ENCODE measurements around the gene TLR3.
"Not testable (repeated sequence)": the region's sequence is repeated elsewhere in the genome, so short reads cannot be mapped to it uniquely, and the experiment has no call there.

TLR3 gene

DNA sequence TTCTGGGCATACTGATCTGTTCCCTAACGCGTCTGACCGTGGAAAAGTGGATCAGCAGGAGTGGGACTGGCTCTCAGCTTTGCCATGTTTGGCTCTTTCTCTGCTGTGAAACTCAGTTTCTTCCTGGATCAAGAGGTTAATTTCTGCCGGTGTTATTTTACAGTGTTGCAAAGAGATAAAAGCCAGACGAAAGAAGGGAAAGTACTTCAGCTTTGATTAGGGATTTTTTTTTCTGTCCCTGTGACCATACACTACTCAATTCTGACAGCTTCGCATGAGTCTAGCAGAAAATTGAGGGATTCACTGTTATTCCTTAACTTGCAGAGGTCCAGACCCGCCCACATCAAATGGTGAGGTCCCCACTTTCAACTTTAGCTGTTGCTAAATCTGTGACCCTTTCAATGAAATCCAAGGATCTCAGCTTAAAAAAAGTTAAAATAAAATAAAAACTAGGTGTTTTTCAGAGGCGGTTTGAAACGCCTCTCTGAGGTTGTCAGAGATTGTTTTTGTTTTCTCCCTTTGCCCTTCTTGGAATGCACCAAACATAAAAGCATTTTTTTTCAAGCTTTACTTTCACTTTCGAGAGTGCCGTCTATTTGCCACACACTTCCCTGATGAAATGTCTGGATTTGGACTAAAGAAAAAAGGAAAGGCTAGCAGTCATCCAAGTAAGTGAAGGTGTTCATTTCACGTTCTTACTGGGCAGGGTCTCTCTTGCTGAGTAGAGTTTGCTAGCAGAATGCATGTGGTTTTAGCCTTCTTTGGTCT is at the start of gene TLR3:
TLR3 (plus strand) TSS at position 576 of the 768 bp plus-strand sequence. CDS start 7,464 bp downstream, outside the sequence.
- DNase-seq = no peak

DNA sequence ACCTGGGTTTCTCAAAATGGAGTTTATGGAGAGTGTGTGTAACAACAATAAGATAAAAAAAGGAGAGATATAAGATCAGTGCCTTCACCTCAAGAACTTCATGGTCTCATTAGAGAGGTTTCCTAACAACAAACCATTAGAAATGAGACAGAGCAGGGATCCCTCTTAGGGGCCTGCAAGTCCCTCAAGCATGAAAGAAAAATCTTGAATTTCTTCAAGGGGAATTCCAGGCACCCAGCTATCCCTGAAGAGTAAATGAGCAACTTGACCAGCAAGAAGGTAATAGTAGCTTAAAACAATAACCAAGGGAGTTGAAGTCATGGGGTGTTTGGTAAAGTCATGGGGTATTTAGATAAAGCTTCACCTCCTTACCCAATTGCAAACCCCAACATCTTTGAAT is 49.7 kb upstream of the TLR3 start:
- DNase-seq = no peak

DNA sequence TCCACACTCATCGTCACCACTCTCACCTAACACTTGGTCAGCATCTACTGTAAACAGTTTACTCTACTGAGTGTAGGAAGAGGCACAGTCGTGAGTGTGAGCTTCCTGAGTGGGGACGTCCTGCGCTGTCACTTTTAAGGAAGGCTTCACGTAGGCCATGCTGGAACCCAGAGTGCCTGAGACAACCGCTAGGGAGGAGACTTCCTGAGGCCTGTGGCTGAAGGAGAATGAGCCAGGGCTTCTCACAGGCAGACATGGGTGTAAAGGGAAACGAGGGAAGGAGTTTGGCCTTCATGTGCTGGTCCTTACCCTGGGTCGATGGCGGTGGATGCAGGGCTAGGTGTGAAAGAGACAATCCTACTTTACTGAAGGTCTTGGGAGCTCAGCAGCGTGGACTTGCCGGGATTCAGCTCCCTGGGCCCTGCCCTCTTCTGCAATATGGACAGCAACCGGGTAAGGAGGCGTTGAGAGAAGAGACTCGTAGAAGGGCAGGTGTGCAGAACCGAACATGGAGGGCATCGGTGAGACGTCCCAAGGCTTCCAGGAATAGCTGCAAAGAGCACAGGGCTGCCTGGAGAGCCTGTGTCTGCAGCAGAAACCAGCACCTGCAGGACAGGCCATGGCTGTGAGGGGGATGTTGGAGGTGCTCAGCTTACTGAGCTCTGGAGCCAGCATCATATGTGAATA is 48.7 kb upstream of the TLR3 start:
- no peak for DNase-seq

DNA sequence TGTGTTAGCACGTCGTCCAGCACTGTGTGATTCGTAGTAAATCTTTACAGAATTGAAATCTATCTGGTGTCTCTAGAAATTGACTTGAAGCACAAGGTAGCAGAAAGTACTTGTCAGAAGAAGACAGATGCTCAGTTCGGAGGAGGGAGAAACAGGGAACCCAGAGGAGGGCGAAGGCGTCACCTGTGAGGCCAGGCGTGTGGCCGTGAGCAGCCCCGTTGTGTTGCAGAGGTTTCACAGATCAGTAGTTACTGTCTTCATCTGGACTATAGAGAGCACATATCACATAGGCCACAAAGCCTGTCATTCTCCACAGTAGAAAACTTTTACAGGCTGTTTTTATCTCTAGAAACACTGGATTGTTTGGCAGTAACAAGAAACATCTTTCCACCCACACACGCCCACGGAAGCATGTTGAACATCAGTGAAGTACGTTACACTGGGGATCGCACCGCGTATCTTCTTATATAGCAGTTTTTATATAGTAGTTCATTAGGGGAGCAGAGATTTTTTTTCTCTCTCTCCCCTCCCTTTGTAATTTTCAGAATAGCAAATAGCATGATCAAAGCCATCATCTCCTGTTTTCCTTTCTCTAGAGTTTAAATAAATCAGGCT is 48.1 kb upstream of the TLR3 start:
- no peak for DNase-seq

DNA sequence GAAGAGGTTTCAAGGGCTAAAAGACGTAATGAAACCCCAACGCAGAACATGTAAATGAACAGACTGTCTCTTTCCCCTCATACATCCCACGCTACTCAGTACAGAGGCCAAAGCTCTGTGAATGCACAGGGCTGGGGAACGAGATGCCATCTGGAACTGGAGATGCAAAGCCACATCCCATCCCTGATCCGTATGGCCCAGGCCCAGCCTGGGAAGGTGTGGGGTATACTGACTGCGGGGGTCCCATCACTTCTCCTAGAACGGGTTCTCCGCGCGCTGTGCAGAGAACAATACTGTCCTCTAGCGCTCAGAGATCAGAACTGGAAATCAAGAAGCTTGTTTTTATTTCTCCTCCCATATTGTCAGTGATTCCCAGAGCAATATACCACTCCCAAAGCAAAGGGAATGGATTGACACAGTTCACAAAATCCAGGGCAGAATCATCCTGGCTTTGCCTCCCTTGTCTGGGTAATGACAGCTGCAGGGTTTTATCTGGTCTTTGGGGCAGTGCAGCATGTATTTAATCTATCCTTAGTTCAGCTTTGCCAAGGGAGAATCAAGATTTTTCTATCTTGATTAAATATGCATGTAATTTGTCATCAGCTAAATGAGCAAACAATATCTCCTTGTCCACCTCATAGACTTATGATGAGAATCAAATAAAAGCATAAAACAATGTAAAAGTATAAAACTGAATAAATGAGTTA is 47.3 kb upstream of the TLR3 start:
- DNase-seq = no peak

DNA sequence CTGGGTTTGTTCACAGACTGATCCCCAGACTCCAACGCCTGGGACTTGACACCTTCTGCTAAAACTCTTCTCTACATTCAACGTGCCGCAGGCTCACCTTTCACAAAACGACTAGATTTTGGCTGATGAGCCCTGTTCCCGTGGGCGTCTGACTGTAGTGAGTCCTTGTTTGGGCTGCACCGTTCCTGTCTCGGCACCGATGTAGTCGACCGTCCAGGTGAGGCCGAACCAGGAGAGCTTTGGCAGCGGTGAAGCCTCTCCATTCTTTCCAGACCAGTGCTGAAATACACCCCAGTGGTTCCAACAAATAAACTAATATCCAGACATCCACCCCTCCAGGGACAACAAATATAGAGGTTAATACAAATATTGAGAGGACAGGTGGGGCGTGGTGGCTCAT is 45.0 kb upstream of the TLR3 start:
- no peak for DNase-seq

DNA sequence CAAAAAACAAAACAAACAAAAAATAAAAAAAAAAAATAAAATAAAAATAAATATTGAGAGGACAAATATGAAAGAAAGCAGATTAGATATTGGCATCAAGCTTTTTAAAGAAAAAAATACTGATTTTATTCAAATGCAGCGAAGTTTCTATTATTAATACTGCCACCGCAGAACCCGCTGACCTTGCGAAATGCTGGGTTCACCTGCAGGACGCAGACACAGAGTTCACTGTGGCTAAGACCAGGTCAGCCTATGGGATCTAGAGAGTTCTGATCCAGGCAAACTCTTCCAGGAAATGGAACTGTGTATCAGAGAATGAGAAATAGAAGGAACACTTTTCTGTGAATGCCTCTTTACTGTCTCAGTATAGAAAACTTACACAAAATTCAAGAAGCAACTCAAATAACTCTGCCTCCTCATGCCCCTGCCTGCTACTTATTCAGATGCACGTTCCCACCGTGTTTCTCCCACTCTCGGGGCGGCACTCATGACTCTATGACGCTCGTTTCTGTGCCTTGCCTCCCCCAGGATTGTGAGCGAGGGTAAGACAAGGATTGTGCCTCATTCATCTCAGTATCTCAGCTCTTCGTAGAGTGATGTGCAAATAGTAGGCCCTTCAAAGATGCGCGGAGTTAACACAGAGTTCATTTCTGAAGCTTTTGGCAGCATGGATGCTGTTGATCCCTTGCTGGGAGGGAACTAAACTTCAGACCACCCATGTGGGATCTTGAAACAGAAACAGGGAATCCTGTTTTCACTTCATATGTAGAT is 44.1 kb upstream of the TLR3 start:
- DNase-seq = no peak

DNA sequence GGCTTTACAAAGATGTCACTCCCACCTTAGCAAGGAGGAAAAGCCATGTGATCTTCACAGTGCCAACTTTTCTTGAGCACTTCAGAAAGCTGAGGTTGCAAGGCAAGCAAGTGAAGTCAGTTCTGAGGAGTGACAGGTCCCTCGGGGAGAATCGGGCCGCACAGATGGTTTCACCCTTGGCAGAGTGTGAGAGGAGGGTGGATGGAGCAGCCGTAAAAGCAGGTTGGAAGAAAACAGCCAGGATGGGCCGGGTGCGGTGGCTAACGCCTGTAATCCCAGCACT is 43.6 kb upstream of the TLR3 start:
- no peak for DNase-seq

DNA sequence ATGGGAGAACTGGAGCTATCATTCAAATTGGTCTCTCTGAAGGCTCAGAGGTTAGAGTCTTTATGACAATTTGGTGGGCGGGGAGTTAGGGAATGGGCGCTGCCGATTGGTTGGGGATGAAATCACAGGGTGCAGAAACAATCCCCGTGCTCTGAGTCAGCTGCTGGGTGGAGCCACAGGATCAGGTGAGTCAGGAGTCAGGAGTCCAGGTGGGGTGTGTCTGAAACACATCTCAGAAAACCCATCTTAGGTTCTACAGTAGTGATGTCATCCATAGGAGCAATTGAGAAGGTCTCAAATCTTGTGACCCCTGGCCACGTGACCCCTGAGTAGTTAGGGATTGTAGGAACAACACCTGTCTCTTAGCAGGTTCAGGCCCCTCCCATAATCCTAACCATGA is 41.6 kb upstream of the TLR3 start:
- no peak for DNase-seq

DNA sequence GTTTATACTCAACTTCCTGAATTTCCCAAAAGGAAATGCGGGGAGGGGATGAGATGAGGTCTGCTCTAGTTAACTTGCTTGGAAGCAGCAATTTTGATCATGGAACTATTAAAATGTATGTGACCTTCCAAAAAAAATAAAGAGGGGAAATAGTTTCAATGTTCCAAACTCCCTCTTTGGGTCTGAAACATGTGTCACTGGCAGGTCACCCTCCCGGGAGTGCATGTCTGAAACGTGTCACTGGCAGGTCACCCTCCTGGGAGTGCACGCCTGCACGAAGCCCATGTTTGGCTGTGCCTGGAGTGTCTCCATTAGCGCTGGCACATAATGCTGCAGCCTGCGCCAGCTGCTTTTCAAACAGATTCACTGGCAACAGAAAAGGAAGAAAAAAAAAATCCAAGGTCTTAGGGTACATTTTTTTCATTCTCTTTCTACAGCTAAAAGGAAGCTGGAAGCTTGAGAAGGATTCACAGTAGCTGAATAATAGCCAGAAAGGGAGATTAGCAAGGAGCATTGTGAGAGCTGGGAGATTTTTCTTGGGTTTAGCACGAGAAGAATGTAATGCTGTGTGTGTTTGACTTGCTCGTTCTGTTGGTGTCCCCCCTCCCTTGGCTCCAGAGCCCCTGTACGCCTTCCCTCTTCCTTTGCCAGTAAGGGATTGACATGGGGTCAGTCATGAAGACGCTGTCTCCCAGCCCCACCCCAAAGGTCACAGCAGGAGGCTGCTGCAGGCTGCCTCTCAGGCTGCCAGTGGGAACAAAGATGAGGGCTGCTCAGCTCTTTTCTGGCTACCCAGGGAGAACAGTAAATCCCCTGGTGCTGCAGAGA is 39.2 kb upstream of the TLR3 start:
- peak in 1 of 2 experiments; percentile 9 for DNase-seq

DNA sequence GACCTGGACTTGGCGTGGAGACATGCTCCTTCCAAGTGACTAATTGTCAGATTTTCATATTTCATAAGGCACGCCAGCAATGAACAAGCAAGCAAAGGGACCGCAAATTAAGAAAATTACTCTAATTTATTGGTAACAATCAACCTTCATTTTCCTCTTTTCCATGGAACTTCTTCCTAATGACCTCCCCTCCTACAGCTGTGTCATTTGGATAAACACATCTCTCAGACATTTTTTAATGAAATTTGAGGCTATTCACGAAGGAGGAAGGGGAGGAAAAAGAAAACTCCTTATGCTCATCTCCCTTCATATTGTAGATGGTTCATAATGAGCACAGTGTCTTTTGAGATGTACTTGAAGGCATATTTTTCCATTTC is 38.6 kb upstream of the TLR3 start:
- DNase-seq = no peak

DNA sequence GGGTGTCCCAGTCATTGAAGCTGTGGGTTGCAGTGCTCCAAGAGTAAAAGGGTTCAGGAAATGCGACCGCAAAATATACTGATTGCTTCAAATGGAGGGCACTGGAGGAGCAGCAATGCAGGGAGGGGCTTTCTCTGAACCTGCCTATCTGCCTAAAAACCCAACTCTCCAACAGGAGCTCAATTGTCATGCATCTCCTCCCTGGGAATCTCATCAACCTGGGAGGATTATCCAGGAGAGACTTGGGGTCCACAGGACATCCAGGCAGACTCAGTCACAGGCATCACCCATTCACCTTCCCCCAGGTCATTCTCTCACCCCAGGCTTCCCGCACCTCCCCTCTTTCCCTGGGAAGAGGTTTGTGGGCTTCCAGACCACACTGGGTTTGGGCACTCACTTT is 38.2 kb upstream of the TLR3 start:
- no peak for DNase-seq

DNA sequence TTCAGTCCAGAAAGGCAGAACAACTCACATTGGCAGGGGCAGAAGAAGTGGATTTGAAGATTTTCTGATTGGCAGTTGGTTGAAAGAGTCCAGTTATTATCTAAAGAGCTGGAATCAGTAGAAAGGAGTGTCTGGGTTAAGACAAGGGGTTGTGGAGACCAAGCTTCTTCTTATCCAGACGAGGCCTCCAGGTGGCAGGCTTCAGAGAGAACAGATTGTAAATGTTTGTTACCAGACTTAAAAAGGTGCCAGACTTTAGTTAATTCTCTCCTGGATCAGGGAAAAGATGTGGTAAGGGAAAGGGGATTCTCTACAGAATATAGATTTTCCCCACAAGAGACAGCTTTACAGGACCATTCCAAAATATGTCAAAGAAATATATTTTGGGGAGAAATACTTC is 36.7 kb upstream of the TLR3 start:
- no peak for DNase-seq

DNA sequence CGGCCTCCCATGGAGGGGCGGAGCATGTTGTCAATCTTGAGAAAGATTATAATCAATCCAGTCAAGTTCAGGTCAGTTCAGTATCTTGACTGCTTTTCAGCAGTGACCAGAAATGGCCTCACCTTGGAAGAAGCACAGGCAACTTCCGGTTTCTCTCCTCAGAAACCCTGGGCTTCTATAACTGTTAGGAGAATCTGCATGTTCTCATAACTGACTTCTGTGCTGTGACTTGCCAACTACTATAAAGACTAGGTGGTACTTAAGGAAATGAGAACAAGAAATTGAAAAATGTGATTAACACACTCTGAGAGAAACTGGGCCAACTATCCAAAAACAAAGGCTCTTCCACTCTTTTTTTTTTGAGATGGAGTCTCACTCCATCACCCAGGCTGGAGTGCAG is 35.9 kb upstream of the TLR3 start:
- DNase-seq = no peak

DNA sequence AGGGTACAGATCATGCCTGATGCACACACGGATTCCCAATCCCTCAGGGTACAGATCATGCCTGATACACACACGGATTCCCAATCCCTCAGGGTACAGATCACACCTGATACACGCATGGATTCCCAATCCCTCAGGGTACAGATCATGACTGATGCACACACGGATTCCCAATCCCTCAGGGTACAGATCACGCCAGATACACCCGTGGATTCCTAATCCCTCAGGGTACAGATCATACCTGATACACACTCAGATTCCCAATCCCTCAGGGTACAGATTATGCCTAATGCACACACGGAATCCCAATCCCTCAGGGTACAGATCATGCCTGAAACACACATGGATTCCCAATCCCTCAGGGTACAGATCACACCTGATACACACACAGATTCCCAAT is 34.3 kb upstream of the TLR3 start:
- DNase-seq = not testable (repeated sequence)

DNA sequence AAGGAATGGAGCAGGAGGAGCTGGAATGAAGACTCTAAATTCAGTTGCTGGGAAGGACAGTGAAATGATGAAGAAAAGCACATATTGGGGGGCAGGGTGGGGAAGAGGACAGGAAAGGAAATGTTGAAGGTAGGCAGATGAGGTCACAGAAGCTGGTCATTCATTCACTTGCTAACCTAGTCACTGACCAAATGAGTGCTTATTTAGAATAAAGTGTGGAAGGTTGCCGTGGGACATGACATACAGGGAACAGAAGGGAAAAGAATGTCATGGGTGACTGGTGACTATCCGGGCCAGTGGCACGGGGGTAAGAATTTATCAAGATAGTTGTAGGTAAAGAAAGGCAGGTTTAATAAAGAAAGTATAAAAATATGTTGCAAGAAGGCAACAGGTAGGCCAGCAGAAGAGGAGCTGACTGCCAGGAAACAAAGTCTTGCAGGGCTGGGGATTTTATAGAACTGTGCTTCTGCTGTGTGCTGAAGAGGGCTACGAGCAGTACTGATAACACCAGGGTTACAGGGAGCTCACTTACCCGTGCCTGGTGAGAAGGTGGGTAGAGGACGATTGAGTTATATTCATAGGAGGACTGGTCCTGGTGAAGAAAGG is 31.9 kb upstream of the TLR3 start:
- no peak for DNase-seq

DNA sequence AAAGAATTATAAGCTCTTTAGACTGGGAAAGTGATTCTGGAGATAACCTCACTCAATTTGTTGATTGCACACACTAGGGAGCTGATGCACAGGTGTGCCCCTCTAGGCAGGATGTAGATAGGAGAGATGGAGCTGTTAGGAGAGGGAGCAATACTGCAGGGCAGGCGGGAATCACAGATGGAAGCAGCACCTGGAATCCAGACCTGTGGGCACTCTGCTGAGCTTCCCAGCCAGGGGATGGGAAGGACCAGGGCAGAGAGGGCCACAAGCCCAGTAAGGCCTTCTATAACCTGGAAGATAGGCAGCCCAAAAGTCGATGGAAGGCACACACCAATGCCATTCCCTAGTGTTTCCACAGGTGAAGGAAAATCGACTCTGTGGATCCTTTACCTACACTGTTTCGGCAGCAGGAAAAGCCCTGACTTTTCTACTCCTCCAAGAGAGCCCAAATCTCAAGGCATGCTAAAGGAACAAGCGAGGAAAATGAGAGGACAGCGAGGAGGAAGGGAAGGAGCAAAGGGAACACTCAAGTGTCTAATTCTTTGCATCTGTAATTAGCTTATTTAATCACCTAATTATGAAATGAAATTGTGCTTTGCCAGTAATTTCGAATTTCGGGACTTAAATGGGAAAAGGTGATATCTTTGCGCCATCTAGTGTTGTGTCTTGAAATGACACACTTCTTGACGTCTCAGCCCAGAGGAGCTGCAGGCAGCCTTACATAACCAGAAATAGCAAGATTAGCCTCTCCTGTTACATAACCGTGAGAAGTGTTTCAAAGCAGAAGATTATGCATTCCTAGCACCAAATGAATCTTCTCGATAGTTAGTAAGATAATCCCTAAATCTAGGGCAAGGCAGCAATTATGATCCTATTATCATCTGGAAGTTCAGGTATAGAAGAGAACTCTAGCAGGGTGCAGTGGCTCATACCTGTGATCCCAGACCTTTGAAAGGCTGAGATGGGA is 31.0 kb upstream of the TLR3 start:
- peak; percentile 15 to 61 for DNase-seq

DNA sequence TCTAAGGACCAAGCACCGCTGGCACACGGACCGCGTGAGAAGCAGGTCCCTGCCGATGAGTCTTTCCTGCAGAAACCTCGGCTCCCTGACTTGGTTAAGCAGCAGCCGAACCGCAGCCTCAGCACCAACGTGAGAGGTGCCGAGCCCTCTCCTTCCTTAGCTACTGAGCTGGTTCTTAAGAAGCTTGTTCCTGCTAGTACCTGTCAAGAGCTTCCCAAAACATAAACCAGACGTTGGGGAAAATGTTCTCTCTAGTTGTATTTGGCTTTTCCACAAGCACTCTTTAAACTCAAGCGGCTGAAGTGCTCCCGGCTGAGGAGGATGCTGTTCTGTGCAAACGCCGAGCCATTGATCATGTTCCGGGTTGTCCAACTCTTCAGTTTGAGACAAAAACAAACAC is 29.3 kb upstream of the TLR3 start:
- no peak for DNase-seq

DNA sequence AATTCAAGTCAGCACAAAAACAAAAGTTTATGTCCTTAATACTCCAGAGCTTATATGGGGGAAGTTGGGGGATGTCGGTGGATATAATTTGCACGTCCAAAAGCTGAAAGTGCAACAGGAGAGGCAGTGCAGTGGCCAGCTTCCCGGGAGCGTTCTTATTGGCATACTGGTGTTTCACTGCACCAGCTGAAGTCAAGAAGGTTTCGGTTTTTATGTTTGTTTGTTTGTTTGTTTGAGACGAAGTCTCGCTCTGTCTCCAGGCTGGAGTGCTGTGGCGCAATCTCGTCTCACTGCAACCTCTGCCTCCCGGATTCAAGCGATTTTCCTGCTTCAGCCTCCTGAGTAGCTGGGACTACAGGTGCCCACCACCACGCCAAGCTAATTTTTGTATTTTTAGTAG is 28.6 kb upstream of the TLR3 start:
- no peak for DNase-seq

DNA sequence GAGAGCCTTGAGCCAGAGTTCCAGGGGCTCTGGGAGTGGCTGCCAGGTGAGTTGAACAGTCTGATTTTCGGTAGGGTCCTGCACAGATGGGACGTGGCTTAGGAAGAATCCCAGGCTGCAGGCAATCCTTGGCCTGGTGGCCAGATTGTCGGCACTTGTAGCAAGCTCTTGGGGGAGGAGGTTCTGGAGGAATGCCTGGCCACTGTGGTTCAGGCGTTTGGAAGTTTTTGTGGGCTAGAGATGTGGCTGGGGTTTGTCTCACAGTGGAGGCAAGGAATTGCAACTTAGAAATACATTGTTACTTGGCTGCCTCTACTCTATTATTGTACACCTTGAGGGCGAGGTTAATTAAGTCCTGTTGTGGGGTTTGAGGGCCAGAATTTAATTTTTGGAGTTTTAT is 21.5 kb upstream of the TLR3 start:
- DNase-seq = not testable (repeated sequence)
